WTC11 (cell line): Measurements from ENCODE around the gene MAP1S.

Experiments used
- ATF1 ChIP-seq: sonication (generic); formaldehyde crosslinking; IDR thresholded peaks from 2 replicates; pipeline ENCODE4 v1.8.1; 2023; ENCODE audit warnings: mild to moderate bottlenecking, moderate library complexity, missing genetic modification reagents
- CBFB ChIP-seq: sonication (generic); formaldehyde crosslinking; IDR thresholded peaks from 2 replicates; pipeline ENCODE4 v1.8.1; 2022; ENCODE audit warnings: mild to moderate bottlenecking, low read depth, missing genetic modification reagents
- NR2C2 ChIP-seq: sonication (generic); formaldehyde crosslinking; IDR thresholded peaks from 2 replicates; pipeline ENCODE4 v1.8.0; 2022; ENCODE audit warnings: mild to moderate bottlenecking, missing genetic modification reagents
- TF ChIP-seq, protein P1 (sequence below): fragments of 200-600 bp; IDR thresholded peaks from 2 replicates; pipeline ENCODE4 v1.8.0; 2022; ENCODE audit warnings: antibody characterized with exemption
- TF ChIP-seq, protein P2 (sequence below): fragments of 250-450 bp; sonication (Bioruptor Pico); IDR thresholded peaks from 2 replicates; pipeline ENCODE4 v1.9.0; 2021; ENCODE audit warnings: moderate library complexity, mild to moderate bottlenecking, inconsistent platforms, borderline replicate concordance

DNA sequence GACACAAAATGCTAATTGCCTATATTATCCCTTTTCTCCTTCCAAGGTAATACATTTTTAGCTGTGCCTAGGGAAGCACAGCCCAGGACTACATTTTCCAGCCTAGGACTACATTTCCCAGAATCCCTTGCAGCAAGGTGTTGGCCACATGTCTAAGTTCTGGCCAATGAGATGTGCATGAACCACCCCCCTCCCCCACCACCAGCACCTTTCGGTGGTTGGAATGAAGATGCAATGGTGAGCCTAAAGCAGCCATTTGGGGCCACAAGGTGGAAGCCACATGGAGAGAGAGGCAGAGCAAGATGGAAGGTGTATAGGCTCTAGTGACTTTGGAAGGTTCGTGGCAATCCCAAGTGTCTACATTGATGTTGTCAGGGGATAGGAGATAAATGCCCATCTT lies 47.4 kb upstream of the MAP1S start:
- TF ChIP-seq, protein P1, sequence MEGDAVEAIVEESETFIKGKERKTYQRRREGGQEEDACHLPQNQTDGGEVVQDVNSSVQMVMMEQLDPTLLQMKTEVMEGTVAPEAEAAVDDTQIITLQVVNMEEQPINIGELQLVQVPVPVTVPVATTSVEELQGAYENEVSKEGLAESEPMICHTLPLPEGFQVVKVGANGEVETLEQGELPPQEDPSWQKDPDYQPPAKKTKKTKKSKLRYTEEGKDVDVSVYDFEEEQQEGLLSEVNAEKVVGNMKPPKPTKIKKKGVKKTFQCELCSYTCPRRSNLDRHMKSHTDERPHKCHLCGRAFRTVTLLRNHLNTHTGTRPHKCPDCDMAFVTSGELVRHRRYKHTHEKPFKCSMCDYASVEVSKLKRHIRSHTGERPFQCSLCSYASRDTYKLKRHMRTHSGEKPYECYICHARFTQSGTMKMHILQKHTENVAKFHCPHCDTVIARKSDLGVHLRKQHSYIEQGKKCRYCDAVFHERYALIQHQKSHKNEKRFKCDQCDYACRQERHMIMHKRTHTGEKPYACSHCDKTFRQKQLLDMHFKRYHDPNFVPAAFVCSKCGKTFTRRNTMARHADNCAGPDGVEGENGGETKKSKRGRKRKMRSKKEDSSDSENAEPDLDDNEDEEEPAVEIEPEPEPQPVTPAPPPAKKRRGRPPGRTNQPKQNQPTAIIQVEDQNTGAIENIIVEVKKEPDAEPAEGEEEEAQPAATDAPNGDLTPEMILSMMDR = no peak
- TF ChIP-seq ATF1 = no peak
- TF ChIP-seq, protein P2, sequence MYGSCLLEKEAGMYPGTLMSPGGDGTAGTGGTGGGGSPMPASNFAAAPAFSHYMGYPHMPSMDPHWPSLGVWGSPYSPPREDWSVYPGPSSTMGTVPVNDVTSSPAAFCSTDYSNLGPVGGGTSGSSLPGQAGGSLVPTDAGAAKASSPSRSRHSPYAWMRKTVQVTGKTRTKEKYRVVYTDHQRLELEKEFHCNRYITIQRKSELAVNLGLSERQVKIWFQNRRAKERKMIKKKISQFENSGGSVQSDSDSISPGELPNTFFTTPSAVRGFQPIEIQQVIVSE = no peak
- no peak for TF ChIP-seq NR2C2
- no peak for TF ChIP-seq CBFB (CRISPR knock-in tag)
